B cell (primary cell): ENCODE data around the gene TBX4.

Experiments used
- EZH2 ChIP-seq: IDR thresholded peaks from 2 replicates; pipeline ENCODE4 v1.6.1; 2012; ENCODE audit warnings: borderline replicate concordance, low read depth, mild to moderate bottlenecking, moderate library complexity, low read length; ENCODE audit not compliant: insufficient read depth, poor library complexity, severe bottlenecking
- TF ChIP-seq, protein P1 (sequence below): fragments of 200-600 bp; IDR thresholded peaks from one replicate; pipeline ENCODE4 v1.8.0; 2022; ENCODE audit warnings: antibody characterized with exemption, mild to moderate bottlenecking

DNA sequence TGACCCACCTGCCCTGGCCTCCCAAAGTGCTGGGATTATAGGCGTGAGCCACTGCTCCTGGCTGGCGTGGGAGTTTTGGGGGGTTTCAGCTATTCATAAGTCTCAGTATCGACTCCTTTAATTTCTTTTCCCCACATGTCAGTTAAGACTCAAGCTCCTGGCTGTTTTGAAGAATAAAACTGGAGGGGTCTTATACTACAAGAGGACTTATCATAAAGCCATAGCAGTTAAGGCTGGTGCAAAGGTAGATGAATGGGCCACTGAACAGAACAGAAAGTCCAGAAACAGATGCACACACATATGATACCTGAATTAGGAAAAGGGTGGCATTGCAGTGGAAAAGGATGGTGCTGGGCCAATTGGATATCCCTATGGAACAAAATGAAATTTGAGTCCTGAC is 47.4 kb downstream of the TBX4 start:
- TF ChIP-seq, protein P1, sequence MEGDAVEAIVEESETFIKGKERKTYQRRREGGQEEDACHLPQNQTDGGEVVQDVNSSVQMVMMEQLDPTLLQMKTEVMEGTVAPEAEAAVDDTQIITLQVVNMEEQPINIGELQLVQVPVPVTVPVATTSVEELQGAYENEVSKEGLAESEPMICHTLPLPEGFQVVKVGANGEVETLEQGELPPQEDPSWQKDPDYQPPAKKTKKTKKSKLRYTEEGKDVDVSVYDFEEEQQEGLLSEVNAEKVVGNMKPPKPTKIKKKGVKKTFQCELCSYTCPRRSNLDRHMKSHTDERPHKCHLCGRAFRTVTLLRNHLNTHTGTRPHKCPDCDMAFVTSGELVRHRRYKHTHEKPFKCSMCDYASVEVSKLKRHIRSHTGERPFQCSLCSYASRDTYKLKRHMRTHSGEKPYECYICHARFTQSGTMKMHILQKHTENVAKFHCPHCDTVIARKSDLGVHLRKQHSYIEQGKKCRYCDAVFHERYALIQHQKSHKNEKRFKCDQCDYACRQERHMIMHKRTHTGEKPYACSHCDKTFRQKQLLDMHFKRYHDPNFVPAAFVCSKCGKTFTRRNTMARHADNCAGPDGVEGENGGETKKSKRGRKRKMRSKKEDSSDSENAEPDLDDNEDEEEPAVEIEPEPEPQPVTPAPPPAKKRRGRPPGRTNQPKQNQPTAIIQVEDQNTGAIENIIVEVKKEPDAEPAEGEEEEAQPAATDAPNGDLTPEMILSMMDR, result no peak
- TF ChIP-seq EZH2, result no peak
